ENCODE measurements around the gene MIA2.

DNA sequence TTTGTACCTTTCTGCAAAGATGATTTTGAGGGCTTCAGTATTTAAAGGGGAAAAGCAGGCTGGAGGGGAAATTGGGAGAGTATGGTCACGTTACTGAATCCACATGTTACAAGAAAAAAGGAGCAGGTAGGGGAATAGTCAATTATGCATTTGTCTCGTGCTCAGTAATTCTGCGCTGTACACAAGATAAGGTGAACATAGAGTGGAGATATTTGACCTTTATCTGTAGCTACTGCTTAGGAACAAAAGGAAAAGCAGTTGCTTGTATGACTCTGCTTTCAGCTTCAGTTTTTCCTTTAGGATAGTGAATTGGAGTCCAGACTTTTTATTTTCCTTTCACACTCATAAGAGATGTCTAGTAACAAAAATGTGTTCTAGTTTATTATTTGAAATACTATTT, 148.7 kb downstream of the MIA2 start:
- TF ChIP-seq GATA2 (IDR thresholded peaks at IDR 0.05; ENCODE audit: low read depth, low read length) (no peak), GATA3 (IDR thresholded peaks at IDR 0.05; ENCODE audit: low read depth, low read length) (no peak)
